Subcutaneous abdominal adipose tissue (tissue), 5 donors: ENCODE data around the gene CNOT6L.

Experiments used
- H3K27ac ChIP-seq: one replicate; pipeline ENCODE4 v1.7.0; 2013; ENCODE audit warnings: low read depth, mild to moderate bottlenecking, inconsistent platforms, low read length, moderate library complexity
- H3K27me3 ChIP-seq, 5 donors: one replicate each; pipeline ENCODE4 v1.7.0; 2013; ENCODE audit warnings: low read length in 5 of 5, inconsistent platforms in 1 of 5; ENCODE audit not compliant: control insufficient read depth in 5 of 5, insufficient read depth in 4 of 5
- H3K36me3 ChIP-seq, 5 donors: one replicate each; pipeline ENCODE4 v1.7.0; 2013; ENCODE audit warnings: low read length in 5 of 5; ENCODE audit not compliant: control insufficient read depth in 5 of 5, insufficient read depth in 5 of 5
- H3K4me1 ChIP-seq, 5 donors: one replicate each; pipeline ENCODE4 v1.7.0; 2013; ENCODE audit warnings: low read length in 5 of 5, mild to moderate bottlenecking in 3 of 5, moderate library complexity in 1 of 5; ENCODE audit not compliant: control insufficient read depth in 5 of 5, insufficient read depth in 5 of 5
- H3K4me3 ChIP-seq, 5 donors: one replicate each; pipeline ENCODE4 v1.7.0; 2013; ENCODE audit warnings: low read length in 5 of 5, low read depth in 1 of 5
- H3K9ac ChIP-seq, 5 donors: one replicate each; pipeline ENCODE4 v1.7.0; 2013; ENCODE audit warnings: low read length in 5 of 5, mild to moderate bottlenecking in 4 of 5, moderate library complexity in 3 of 5
- H3K9me3 ChIP-seq, 5 donors: one replicate each; pipeline ENCODE4 v1.7.0; 2013; ENCODE audit warnings: low read length in 5 of 5; ENCODE audit not compliant: control insufficient read depth in 5 of 5
- donor health status: healthy.
- donor health status: healthy.
- donor health status: healthy.
- donor health status: healthy.
- donor health status: healthy.

Gene CNOT6L

DNA sequence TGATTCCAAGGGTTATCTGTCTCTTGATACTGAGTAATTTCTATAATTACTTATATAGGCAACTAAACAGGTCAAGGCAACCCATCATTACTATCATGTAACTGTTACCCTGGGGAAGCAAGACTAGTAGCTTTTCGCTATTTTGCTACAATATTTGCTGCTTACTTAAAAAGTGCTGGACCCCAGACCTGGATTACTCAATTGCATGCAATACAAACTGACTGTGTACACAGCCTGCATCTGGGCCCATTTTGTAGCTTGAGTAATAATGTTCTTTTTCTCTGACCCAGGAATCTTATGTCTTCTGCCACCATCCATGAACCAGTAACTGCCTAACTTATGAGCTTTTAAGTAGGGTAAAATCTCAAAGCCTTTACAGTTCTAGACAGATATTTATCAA, 53.4 kb downstream of the CNOT6L start:
- peaks cover 0 to 19% (median 3%) of the 10 kb centered on the region in 5 donors for H3K36me3 ChIP-seq
- H3K27me3 ChIP-seq = no peaks in the 10 kb centered on the region
- H3K9ac ChIP-seq = no peak overlapping the region
- no peak overlapping the region for H3K4me3 ChIP-seq
- no peaks in the 10 kb centered on the region for H3K4me1 ChIP-seq
- H3K9me3 ChIP-seq = peaks cover 7 to 12% (median 9%) of the 10 kb centered on the region in 5 donors
- no peak overlapping the region for H3K27ac ChIP-seq

DNA sequence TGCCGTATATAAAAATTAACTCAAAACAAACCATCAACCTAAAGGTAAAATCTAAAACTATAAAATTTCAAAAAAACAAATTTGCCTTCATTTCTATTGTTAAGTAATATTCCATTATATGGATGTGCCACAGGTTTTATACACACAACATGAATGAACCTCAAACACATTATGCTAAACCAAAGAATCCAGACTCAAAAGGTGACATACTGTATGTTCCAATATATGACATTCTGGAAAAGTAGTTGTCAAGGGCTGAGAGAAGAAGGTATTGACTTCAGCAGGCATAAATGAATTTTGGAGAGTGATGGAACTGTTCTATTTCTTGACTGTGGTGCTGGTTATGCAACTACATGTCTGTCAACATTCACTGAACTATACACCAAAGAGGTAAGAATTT, 56.6 kb downstream of the CNOT6L start:
- Histone ChIP-seq H3K9me3 (peaks cover 7 to 12% (median 9%) of the 10 kb centered on the region in 5 donors), H3K27me3 (no peaks in the 10 kb centered on the region), H3K9ac (no peak overlapping the region), H3K4me3 (no peak overlapping the region), H3K4me1 (no peaks in the 10 kb centered on the region), H3K27ac (no peak overlapping the region), H3K36me3 (peaks cover 0 to 12% (median 5%) of the 10 kb centered on the region in 5 donors)

DNA sequence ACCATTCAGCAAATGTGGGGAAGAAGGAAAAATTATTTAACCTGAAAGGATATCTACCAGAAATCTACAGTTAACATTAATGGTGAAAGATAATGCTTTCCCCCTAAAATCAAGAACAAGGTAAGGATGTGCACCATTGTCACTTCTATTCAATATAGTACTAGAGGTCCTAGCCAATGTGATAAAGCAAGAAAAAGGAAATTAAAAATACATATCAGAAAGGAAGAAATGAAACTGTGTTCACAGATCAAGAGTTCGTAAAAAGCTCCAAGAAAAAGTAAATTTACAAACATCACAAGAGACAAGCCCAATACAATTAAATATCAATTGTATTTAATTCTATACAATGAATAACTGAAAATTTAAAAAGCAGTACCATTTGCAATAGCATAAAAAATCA, 57.6 kb downstream of the CNOT6L start:
- Histone ChIP-seq H3K4me3 (no peak overlapping the region), H3K9ac (no peak overlapping the region), H3K36me3 (peaks cover under 1 to 15% (median 5%) of the 10 kb centered on the region in 5 donors), H3K9me3 (peaks cover 7 to 12% (median 9%) of the 10 kb centered on the region in 5 donors), H3K27ac (no peak overlapping the region), H3K4me1 (no peaks in the 10 kb centered on the region), H3K27me3 (no peaks in the 10 kb centered on the region)

DNA sequence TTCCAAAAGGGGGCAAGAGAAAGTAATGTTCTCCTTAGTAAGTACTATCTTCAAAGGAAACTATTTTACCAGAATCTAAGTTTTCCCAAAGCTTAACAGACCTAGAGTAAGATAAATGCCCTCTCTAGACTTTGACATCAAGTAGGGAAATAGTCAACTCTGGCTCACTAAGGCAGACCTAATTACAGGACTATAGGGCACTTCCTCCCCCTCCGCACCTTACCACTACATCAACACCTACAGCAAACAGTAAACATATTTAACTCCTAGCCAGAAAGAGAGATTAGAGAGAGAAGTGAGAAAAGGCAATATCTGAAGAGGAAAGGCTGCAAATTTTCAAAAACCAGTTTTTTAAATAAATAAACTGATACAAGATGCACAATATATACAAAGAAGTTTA, 60.4 kb downstream of the CNOT6L start:
- no peak overlapping the region for H3K4me3 ChIP-seq
- H3K9ac ChIP-seq = no peak overlapping the region
- peaks cover 7 to 12% (median 9%) of the 10 kb centered on the region in 5 donors for H3K9me3 ChIP-seq
- H3K36me3 ChIP-seq = peaks cover 8 to 23% (median 13%) of the 10 kb centered on the region in 5 donors
- H3K27me3 ChIP-seq = no peaks in the 10 kb centered on the region
- no peaks in the 10 kb centered on the region for H3K4me1 ChIP-seq
- H3K27ac ChIP-seq = no peak overlapping the region

DNA sequence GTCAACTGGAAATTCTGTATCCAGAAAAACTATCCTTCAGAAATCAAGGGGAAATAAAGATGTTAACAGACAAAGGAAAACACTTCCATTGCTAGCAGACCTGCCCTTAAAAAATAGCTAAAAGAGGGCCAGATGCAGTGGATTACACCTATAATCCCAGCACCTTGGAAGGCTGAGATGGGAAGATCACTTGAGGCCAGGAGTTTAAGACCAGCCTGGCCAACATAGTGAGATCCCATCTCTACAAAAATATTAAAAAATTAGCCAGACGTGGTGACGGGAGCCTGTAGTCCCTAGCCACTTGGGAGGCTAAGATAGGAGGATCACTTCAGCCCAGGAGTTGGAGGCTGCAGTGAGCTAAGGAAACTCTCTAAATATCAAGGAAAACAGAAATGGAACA, 67.4 kb downstream of the CNOT6L start:
- Histone ChIP-seq H3K9ac (no peak overlapping the region), H3K4me1 (no peaks in the 10 kb centered on the region), H3K9me3 (peaks cover 0 to 5% (median 3%) of the 10 kb centered on the region in 5 donors), H3K27me3 (no peaks in the 10 kb centered on the region), H3K36me3 (peaks cover 2 to 21% (median 10%) of the 10 kb centered on the region in 5 donors), H3K27ac (no peak overlapping the region), H3K4me3 (no peak overlapping the region)

DNA sequence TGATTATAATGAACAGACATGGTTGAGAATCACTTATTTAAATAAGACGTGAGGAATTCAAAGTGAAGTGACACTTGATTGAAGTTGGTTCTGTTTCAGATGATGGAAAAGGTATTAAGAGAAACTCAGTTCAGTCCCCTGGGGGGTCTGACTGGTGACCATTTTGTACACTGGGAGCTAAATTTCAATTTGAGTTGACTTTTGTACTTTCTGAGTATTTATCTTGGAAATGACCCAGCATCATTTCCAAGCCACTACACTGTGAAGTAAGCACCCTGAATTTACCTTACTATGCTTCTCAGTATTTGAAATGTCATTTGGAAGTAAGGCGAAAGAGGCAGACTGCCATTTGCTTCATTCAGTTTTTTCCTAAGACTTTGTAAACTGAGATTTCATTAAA, 73.4 kb downstream of the CNOT6L start:
- H3K27ac ChIP-seq = no peak overlapping the region
- no peak overlapping the region for H3K9ac ChIP-seq
- H3K27me3 ChIP-seq = no peaks in the 10 kb centered on the region
- H3K4me3 ChIP-seq = no peak overlapping the region
- no peaks in the 10 kb centered on the region for H3K9me3 ChIP-seq
- no peaks in the 10 kb centered on the region for H3K4me1 ChIP-seq
- peaks cover 5 to 18% (median 7%) of the 10 kb centered on the region in 5 donors for H3K36me3 ChIP-seq

DNA sequence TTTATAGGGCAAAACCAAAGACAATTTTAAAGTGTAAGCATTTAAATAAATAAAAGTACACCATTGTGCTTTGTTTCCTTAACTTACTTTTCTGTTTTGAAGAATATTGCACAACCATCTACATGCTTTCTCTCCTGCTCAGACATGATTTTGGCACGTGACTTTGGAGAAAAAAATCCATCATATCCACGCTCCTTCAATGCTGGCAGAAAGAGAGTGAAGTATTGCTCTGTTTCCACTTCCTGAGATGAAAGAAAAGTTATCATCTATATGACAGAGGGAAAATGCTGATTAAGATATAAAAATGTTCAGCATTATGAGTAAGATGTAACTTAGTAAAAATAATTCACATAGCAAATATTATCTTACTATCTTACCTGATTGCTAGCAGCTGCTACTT, 77.1 kb downstream of the CNOT6L start:
- Histone ChIP-seq H3K9me3 (no peaks in the 10 kb centered on the region), H3K36me3 (peaks cover 18 to 31% (median 26%) of the 10 kb centered on the region in 5 donors), H3K4me1 (no peaks in the 10 kb centered on the region), H3K27ac (no peak overlapping the region), H3K27me3 (no peaks in the 10 kb centered on the region), H3K4me3 (no peak overlapping the region), H3K9ac (no peak overlapping the region)

DNA sequence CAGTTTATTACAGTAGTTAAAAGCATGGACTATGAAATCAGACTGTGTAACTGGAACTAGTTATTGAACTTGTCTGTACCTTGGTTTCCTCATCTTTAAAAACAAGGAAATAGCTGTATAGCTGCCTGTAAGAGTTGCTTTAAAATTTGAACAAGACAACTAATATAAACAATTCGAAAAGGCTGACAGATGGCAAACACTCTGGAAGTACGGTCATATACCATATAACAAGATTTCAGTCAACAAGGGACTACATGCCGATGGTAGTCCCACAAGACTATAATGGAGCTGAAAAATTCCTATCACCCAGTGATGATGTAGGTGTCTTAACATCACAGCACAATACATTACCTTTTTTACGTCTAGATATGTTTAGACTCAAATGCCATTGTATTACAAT, 78.7 kb downstream of the CNOT6L start:
- Histone ChIP-seq H3K9me3 (no peaks in the 10 kb centered on the region), H3K4me1 (no peaks in the 10 kb centered on the region), H3K27me3 (no peaks in the 10 kb centered on the region), H3K9ac (no peak overlapping the region), H3K4me3 (no peak overlapping the region), H3K36me3 (peaks cover 18 to 28% (median 25%) of the 10 kb centered on the region in 5 donors), H3K27ac (no peak overlapping the region)

DNA sequence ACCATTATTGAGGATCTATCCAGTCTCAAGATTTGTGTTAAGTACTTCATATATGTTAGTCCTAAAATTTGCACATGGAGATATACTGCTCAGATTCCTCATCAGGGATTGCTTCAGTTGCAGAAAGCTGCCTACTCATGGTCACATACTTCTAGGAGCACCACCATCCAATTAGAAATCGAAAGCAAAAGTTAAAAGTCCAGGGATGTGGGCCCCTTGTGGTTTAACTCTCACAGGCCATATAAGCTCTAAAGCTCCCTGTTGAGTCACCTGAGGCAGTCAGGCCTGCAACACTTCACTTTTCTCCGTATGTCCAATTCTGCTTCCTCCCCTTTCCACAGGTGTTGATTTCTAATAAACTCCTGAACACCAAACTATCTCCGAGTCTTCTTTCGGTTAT, 84.2 kb downstream of the CNOT6L start:
- Histone ChIP-seq H3K36me3 (peaks cover 8 to 17% (median 14%) of the 10 kb centered on the region in 5 donors), H3K4me1 (peaks cover 0 to 2% (median 0%) of the 10 kb centered on the region in 5 donors)

DNA sequence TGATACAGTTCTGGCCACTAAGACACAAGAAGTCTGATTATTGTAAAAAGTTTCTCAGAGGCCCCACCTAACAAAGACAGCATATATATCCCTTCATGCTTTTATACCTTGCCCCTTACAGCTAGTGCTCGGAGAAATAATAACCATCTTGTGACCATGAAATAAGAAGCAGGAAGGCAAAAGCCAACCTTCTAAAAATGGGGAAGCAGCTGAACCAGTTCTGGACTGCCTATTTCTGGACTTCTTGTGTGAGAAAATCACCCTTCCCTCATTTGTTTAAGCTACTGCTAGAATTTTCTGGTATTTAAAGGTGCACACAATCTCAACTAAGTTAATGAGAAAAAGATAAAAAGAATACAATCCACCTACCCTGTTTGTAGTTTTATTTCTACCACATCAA, 87.5 kb downstream of the CNOT6L start:
- H3K4me1 ChIP-seq = peaks cover 0 to 9% (median 5%) of the 10 kb centered on the region in 5 donors
- H3K9me3 ChIP-seq = no peaks in the 10 kb centered on the region
- no peak overlapping the region for H3K27ac ChIP-seq
- H3K36me3 ChIP-seq = peaks cover 7 to 19% (median 15%) of the 10 kb centered on the region in 5 donors
- H3K27me3 ChIP-seq = no peaks in the 10 kb centered on the region
- H3K4me3 ChIP-seq = no peak overlapping the region
- no peak overlapping the region for H3K9ac ChIP-seq

More for the DNA sequence above, 84.2 kb downstream of the CNOT6L start:
- Histone ChIP-seq H3K4me3 (no peak overlapping the region), H3K9ac (no peak overlapping the region), H3K9me3 (no peaks in the 10 kb centered on the region), H3K27me3 (no peaks in the 10 kb centered on the region), H3K27ac (no peak overlapping the region)

DNA sequence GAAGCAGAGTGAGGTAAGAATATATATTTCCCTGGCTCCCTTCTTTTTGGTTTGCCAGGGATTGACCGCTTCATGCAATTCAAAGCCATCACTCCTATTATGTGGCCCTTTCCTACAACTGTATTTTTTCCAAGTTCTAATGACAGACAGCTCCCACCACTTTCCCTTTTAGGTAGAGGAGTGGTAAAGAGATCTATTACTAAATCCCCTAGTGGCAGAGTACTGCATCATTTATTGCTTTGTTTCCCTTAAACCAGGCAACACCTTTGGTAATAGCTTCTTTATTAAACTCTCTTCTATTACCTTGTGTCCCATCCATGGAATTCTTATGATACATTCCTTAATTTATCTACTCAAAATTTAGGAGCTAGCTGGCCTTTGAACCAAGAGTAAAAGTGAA, 90.7 kb downstream of the CNOT6L start:
- no peak overlapping the region for H3K27ac ChIP-seq
- H3K9ac ChIP-seq = no peak overlapping the region
- H3K4me3 ChIP-seq = no peak overlapping the region
- peaks cover 25 to 39% (median 26%) of the 10 kb centered on the region in 5 donors for H3K36me3 ChIP-seq
- H3K4me1 ChIP-seq = peaks cover 0 to 9% (median 5%) of the 10 kb centered on the region in 5 donors
- no peaks in the 10 kb centered on the region for H3K9me3 ChIP-seq
- no peaks in the 10 kb centered on the region for H3K27me3 ChIP-seq
